HEK293 (cell line): ENCODE data around the gene TWIST2.

Experiments used
- CTCF ChIP-seq: fragments of 450-650 bp; formaldehyde crosslinking; IDR thresholded peaks from 2 replicates; pipeline ENCODE4 v1.5.1; 2016; ENCODE audit warnings: missing biosample characterization, missing genetic modification characterization
- KLF16 ChIP-seq: fragments of 450-650 bp; formaldehyde crosslinking; IDR thresholded peaks from 2 replicates; pipeline ENCODE4 v1.5.1; 2017; ENCODE audit warnings: missing biosample characterization, missing genetic modification characterization
- MYNN ChIP-seq: fragments of 450-650 bp; formaldehyde crosslinking; IDR thresholded peaks from 2 replicates; pipeline ENCODE4 v1.5.1; 2016; ENCODE audit warnings: missing biosample characterization, missing genetic modification characterization, borderline replicate concordance
- PRDM10 ChIP-seq: fragments of 450-650 bp; formaldehyde crosslinking; IDR thresholded peaks from 2 replicates; pipeline ENCODE4 v1.5.1; 2016; ENCODE audit warnings: missing biosample characterization, missing genetic modification characterization
- REST ChIP-seq: fragments of 450-650 bp; formaldehyde crosslinking; IDR thresholded peaks from 2 replicates; pipeline ENCODE4 v1.5.1; 2016; ENCODE audit warnings: missing biosample characterization, missing genetic modification characterization
- ZNF18 ChIP-seq: fragments of 450-650 bp; formaldehyde crosslinking; IDR thresholded peaks from 2 replicates; pipeline ENCODE4 v1.5.1; 2016; ENCODE audit warnings: missing biosample characterization, missing genetic modification characterization
- ZNF223 ChIP-seq: fragments of 450-650 bp; formaldehyde crosslinking; IDR thresholded peaks from 2 replicates; pipeline ENCODE4 v1.5.1; 2016; ENCODE audit warnings: missing biosample characterization, missing genetic modification characterization
- ZNF274 ChIP-seq, 2 experiments: fragments of 200-500 bp in 1 of 2; fragments of 450-650 bp in 1 of 2; sonication (Bioruptor generic) in 1 of 2; formaldehyde crosslinking in 1 of 2; IDR thresholded peaks; 2 replicates each; pipeline versions ENCODE4 v1.5.1 to v1.6.1; 2014 to 2016; ENCODE audit warnings: borderline replicate concordance in 1 of 2, inconsistent platforms in 1 of 2, low read length in 1 of 2, missing biosample characterization in 1 of 2, missing genetic modification characterization in 1 of 2
- ZNF513 ChIP-seq: fragments of 450-650 bp; IDR thresholded peaks from 2 replicates; pipeline ENCODE4 v1.5.1; 2018; ENCODE audit warnings: missing biosample characterization, missing genetic modification characterization
- ZNF785 ChIP-seq: fragments of 450-650 bp; formaldehyde crosslinking; IDR thresholded peaks from 2 replicates; pipeline ENCODE4 v1.5.1; 2016; ENCODE audit warnings: missing biosample characterization, missing genetic modification characterization
- ZNF837 ChIP-seq: fragments of 450-650 bp; formaldehyde crosslinking; IDR thresholded peaks from 2 replicates; pipeline ENCODE4 v1.5.1; 2016; ENCODE audit warnings: missing biosample characterization, missing genetic modification characterization

GRCh38 chr2:238820916-238821315, 27.0 kb upstream of the TWIST2 start:
- TF ChIP-seq CTCF (tag by site-specific recombination) = no peak
- TF ChIP-seq ZNF274 (IDR thresholded peaks at IDR 0.05; ENCODE audit: low read length) = no peak
- no peak for TF ChIP-seq ZNF274 (tag by site-specific recombination; IDR thresholded peaks at IDR 0.05; ENCODE audit: borderline replicate concordance)
- TF ChIP-seq ZNF18 (tag by site-specific recombination) = no peak
- TF ChIP-seq ZNF223 (tag by site-specific recombination) = no peak
- TF ChIP-seq ZNF785 = no peak
- no peak for TF ChIP-seq ZNF837 (tag by site-specific recombination)
- no peak for TF ChIP-seq MYNN (tag by site-specific recombination)
- TF ChIP-seq KLF16 (tag by site-specific recombination) = no peak
- no peak for TF ChIP-seq REST (tag by site-specific recombination)
- no peak for TF ChIP-seq PRDM10 (tag by site-specific recombination)
- TF ChIP-seq ZNF513 (tag by site-specific recombination) = no peak
